ENCODE measurements around the gene FAM184A.

DNA sequence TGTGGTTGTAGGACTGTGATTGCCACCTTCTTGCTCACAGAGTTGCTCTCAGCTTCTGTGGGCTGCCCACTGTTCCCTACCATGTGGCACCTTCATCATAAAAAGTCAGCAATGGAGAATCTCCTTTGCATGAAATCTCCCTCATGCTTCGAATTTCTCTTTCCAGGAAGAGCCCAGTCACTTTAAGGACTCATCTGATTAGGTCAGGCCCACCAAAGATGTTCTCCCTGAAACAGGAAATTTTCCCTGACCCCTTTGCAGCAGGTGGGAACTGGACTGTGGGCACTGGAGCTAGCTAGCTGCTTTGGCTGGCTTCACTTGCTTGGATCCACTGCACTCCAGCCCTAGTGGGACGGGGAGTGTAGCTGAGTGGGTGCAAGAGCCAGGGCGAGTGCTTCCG is 47.7 kb upstream of the FAM184A start:
- TF ChIP-seq FOXK2 (IDR thresholded peaks at IDR 0.05) = no peak
- TF ChIP-seq FOXM1 (IDR thresholded peaks at IDR 0.05; ENCODE audit: borderline replicate concordance) = no peak
- TF ChIP-seq NFRKB (IDR thresholded peaks at IDR 0.05) = no peak
- TF ChIP-seq SP1 (IDR thresholded peaks at IDR 0.05) = no peak
- TF ChIP-seq ZNF384 (IDR thresholded peaks at IDR 0.05) = no peak
- no peak for TF ChIP-seq ELF4 (IDR thresholded peaks at IDR 0.05)
- TF ChIP-seq BHLHE40 (IDR thresholded peaks at IDR 0.05; ENCODE audit: borderline replicate concordance) = no peak
- no peak for TF ChIP-seq TARDBP (IDR thresholded peaks at IDR 0.05)
- no peak for TF ChIP-seq HDGF (IDR thresholded peaks at IDR 0.05; ENCODE audit: borderline replicate concordance)
- no peak for TF ChIP-seq SUZ12 (IDR thresholded peaks at IDR 0.05)
- TF ChIP-seq L3MBTL2 (conservative IDR thresholded peaks at IDR 0.05) = no peak

Data from HEK293T (cell line).